PC-9 (cell line): Measurements from ENCODE around the gene CFAP92. TPM values are rescaled to one million over a fixed set of nuclear protein-coding genes. Genes with fewer than 3 reads are reported as not detected.
"Not testable (repeated sequence)": the region's sequence is repeated elsewhere in the genome, so short reads cannot be mapped to it uniquely, and the experiment has no call there.

ENCODE experiments used
- BruUV-seq: library from RNA; stranded (reverse); fragments of 400-500 nt; replicated peaks from 2 replicates; lab custom pipeline; 2021; lab: Mats Ljungman, UMichigan
- CTCF ChIA-PET: fragments of 300-600 bp; sonication (Branson Sonifier 250); formaldehyde crosslinking; loops from one replicate; lab custom pipeline; 2022; ENCODE audit warnings: antibody characterized with exemption; lab: Charles Lee
- POLR2A ChIA-PET: fragments of 300-600 bp; sonication (Branson Sonifier 250); formaldehyde crosslinking; loops from one replicate; lab custom pipeline; 2022; ENCODE audit warnings: antibody characterized with exemption; ENCODE audit not compliant: unreplicated experiment; lab: Charles Lee
- DNase-seq, 2 experiments: peaks; one replicate each; pipeline versions ENCODE4 v3.0.0 to v3.0.0-alpha.2; 2015 to 2022; ENCODE audit warnings: mixed read lengths in 1 of 2
- H2AFZ ChIP-seq: fragments of 200-600 bp; sonication (generic); 2 replicates; pipeline ENCODE4 v1.8.1; 2017; ENCODE audit warnings: antibody characterized with exemption
- H3F3A ChIP-seq: fragments of 200-600 bp; sonication (generic); 2 replicates; pipeline ENCODE4 v1.8.1; 2017; ENCODE audit warnings: antibody characterized with exemption, mild to moderate bottlenecking, low read depth; ENCODE audit not compliant: insufficient read depth
- H3K27ac ChIP-seq: fragments of 200-600 bp; sonication (generic); 2 replicates; pipeline ENCODE4 v1.6.1; 2016; ENCODE audit warnings: mixed run types
- H3K27me3 ChIP-seq: fragments of 200-600 bp; sonication (generic); 2 replicates; pipeline ENCODE4 v1.6.1; 2016; ENCODE audit warnings: low read depth, mixed run types; ENCODE audit not compliant: insufficient read depth
- H3K36me3 ChIP-seq: fragments of 200-600 bp; sonication (generic); 2 replicates; pipeline ENCODE4 v1.6.1; 2016; ENCODE audit warnings: low read depth, mixed run types
- H3K4me1 ChIP-seq: fragments of 200-600 bp; sonication (generic); replicated peaks from 2 replicates; pipeline ENCODE4 v1.6.1; 2016; ENCODE audit warnings: mixed run types; ENCODE audit not compliant: insufficient read depth
- H3K4me2 ChIP-seq: fragments of 200-600 bp; sonication (generic); 2 replicates; pipeline ENCODE4 v1.6.1; 2017; ENCODE audit warnings: mixed run types
- H3K4me3 ChIP-seq: fragments of 200-600 bp; sonication (generic); 2 replicates; pipeline ENCODE4 v1.6.1; 2016; ENCODE audit warnings: mixed run types
- H3K79me2 ChIP-seq: fragments of 200-600 bp; sonication (generic); 2 replicates; pipeline ENCODE4 v1.6.1; 2017; ENCODE audit warnings: low read depth, mixed run types
- H3K9me2 ChIP-seq: fragments of 200-600 bp; sonication (generic); 2 replicates; pipeline ENCODE4 v1.8.1; 2017; ENCODE audit warnings: mild to moderate bottlenecking; ENCODE audit not compliant: insufficient read depth
- H3K9me3 ChIP-seq: fragments of 200-600 bp; sonication (generic); 2 replicates; pipeline ENCODE4 v1.8.1; 2016; ENCODE audit warnings: low read depth; ENCODE audit not compliant: insufficient read depth
- H4K20me1 ChIP-seq: fragments of 200-600 bp; sonication (generic); 2 replicates; pipeline ENCODE4 v1.8.1; 2017; ENCODE audit not compliant: insufficient read depth
- EZH2 ChIP-seq: fragments of 200-600 bp; sonication (generic); IDR thresholded peaks from 2 replicates; pipeline ENCODE4 v1.8.0; 2017; ENCODE audit warnings: antibody characterized with exemption, low read depth
- intact Hi-C: fragments of 100-400 bp; cut with micrococcal nuclease; formaldehyde crosslinking; loops from one replicate; pipeline ENCODE4 v1.10.0; 2022; ENCODE audit not compliant: unreplicated experiment
- total RNA-seq: library from RNA; stranded (reverse); gene quantifications from 2 replicates; pipeline ENCODE4 v1.2.3, GENCODE V29; 2021
- TF ChIP-seq, protein P1 (sequence below): fragments of 200-600 bp; sonication (generic); conservative IDR thresholded peaks from 2 replicates; pipeline ENCODE4 v1.6.1; 2017; ENCODE audit warnings: mixed run types, antibody characterized with exemption, mild to moderate bottlenecking, moderate library complexity

Gene CFAP92
- total RNA-seq, 1 experiment from 2014 or later: 4.3 TPM

DNA sequence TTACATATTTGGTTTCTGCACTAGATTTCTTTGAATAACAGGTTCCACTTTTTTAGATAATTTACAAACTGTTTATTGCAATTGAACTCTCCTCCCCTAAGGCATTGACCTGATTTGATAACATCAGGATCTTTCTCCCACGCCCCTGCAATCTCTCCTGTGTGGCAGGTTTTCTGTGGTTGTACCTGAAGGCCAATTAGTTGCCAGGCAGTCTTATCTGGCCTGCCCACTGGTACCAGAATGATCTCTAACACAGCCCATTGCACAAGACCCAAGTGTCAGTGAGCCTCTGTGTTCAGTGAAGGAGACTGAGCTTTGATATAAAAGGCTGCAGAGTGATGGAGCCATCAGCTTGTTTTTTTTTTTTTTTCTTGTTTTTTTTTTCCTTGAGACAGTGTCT, 111.2 kb downstream of the CFAP92 start:
- H2AFZ ChIP-seq: no peak overlapping the region
- H3K79me2 ChIP-seq: peaks cover 63% of the 10 kb centered on the region
- no peaks in the 10 kb centered on the region for H3K9me3 ChIP-seq
- H3F3A ChIP-seq: peaks cover 8% of the 10 kb centered on the region; the same call in 1 of the 2 replicates
- no peak overlapping the region for H3K4me2 ChIP-seq
- ChIA-PET POLR2A (no interaction called here), CTCF (no interaction called here)
- no peaks in the 10 kb centered on the region for H3K9me2 ChIP-seq
- no peaks in the 10 kb centered on the region for H3K27me3 ChIP-seq
- peaks cover 5% of the 10 kb centered on the region for H3K36me3 ChIP-seq
- no peak overlapping the region for H3K27ac ChIP-seq
- intact Hi-C loops: no loop called here
- BruUV-seq: no TSS peak
- DNase-seq: no peak
- H3K4me3 ChIP-seq: no peak overlapping the region
- TF ChIP-seq, protein P1, sequence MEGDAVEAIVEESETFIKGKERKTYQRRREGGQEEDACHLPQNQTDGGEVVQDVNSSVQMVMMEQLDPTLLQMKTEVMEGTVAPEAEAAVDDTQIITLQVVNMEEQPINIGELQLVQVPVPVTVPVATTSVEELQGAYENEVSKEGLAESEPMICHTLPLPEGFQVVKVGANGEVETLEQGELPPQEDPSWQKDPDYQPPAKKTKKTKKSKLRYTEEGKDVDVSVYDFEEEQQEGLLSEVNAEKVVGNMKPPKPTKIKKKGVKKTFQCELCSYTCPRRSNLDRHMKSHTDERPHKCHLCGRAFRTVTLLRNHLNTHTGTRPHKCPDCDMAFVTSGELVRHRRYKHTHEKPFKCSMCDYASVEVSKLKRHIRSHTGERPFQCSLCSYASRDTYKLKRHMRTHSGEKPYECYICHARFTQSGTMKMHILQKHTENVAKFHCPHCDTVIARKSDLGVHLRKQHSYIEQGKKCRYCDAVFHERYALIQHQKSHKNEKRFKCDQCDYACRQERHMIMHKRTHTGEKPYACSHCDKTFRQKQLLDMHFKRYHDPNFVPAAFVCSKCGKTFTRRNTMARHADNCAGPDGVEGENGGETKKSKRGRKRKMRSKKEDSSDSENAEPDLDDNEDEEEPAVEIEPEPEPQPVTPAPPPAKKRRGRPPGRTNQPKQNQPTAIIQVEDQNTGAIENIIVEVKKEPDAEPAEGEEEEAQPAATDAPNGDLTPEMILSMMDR: no peak
- no peak for TF ChIP-seq EZH2
- H3K4me1 ChIP-seq: peaks cover 16% of the 10 kb centered on the region
- H4K20me1 ChIP-seq: peaks cover 6% of the 10 kb centered on the region

DNA sequence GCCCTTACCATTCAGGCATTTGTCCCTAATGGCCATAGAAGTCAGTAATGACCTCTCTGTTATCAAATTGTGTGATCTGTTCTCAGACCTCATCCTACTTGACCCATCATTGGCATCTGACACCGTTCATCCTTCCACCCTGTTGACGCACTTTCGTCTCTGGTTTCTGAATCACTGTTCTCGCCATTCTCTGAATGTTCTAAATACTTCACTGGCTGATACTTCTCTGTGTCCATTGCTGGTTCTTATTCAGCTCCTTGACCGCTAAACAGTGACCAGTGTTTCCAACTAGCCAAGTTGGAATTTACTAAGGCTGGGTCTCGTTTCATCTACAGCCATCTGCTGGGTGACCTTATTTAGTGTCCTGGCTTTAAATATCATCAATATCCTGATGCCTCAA, 112.3 kb downstream of the CFAP92 start:
- H3K4me3 ChIP-seq: no peak overlapping the region
- H4K20me1 ChIP-seq: peaks cover 6% of the 10 kb centered on the region
- peaks cover 65% of the 10 kb centered on the region for H3K79me2 ChIP-seq
- intact Hi-C loops: no loop called here
- H3K27me3 ChIP-seq: no peaks in the 10 kb centered on the region
- ChIA-PET CTCF (no interaction called here), POLR2A (no interaction called here)
- BruUV-seq: no TSS peak
- no peak overlapping the region for H3K27ac ChIP-seq
- peaks cover 5% of the 10 kb centered on the region for H3K36me3 ChIP-seq
- H2AFZ ChIP-seq: no peak overlapping the region
- peaks cover 18% of the 10 kb centered on the region for H3K4me1 ChIP-seq
- no peak for DNase-seq
- no peak for TF ChIP-seq EZH2
- TF ChIP-seq, protein P1: no peak
- H3K9me3 ChIP-seq: no peaks in the 10 kb centered on the region
- H3K4me2 ChIP-seq: no peak overlapping the region
- peaks cover 8% of the 10 kb centered on the region; the same call in 1 of the 2 replicates for H3F3A ChIP-seq
- no peaks in the 10 kb centered on the region for H3K9me2 ChIP-seq

DNA sequence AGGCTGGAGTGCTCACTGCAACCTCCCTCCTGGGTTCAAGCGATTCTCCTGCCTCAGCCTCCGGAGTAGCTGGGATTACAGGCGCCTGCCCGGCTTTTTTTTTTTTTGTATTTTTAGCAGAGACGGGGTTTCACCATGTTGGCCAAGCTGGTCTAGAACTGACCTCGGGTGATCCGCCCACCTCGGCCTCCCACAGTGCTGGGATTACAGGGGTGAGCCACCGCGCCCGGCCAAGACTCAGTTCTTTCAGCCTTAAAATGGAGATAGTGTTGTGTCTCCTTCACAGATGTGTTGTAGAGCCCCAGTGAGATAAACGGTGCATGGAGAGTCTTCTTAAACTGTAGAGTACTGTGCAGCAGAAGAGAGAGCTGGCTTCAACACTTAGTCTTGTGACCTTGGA, 113.4 kb downstream of the CFAP92 start:
- peak overlapping the region; percentile 82 for H3K4me3 ChIP-seq
- H3K9me3 ChIP-seq, H3K27ac ChIP-seq, H3K27me3 ChIP-seq, H3K9me2 ChIP-seq, H4K20me1 ChIP-seq, BruUV-seq, H2AFZ ChIP-seq, DNase-seq, POLR2A ChIA-PET, H3K36me3 ChIP-seq, H3F3A ChIP-seq, intact Hi-C loops, CTCF ChIA-PET: not testable (repeated sequence)
- H3K4me2 ChIP-seq: peak overlapping the region; percentile 96
- H3K4me1 ChIP-seq: peaks cover 18% of the 10 kb centered on the region
- H3K79me2 ChIP-seq: peaks cover 65% of the 10 kb centered on the region

DNA sequence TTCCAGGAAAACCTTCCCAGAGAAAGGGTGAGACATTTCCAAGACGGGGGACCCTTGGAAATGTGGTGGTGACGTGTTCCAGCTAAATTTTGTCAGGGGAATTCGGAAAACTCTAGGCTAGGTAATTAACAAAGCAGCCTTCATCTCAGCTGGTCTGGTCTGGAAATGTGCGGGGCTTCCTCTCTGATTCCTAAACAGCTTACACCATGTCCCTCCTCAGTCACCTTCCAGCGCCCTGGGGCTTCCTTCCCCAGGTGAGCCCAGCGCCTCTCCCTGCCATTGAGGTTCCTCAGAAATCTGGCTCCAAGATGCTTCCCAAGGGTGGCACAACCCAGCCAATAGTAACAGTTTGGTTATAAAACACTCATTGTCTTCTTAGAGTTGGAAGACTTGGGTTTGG, 113.9 kb downstream of the CFAP92 start:
- no TSS peak for BruUV-seq
- POLR2A ChIA-PET: interaction anchor here (0.5 to 1.3 kb wide), 3 partner anchors 22 to 509 kb away, joined by 3 to 7 read pairs (median 5); no protein-coding TSS in a partner anchor
- H4K20me1 ChIP-seq: peaks cover 6% of the 10 kb centered on the region
- CTCF ChIA-PET: no interaction called here
- no peak for DNase-seq
- H3K9me3 ChIP-seq: no peaks in the 10 kb centered on the region
- intact Hi-C loops: loop anchor here (1.0 to 5.0 kb wide), 5 partner anchors 62 to 230 kb away; partner anchors contain the start of genes RAB7A and RPN1
- no peaks in the 10 kb centered on the region for H3K9me2 ChIP-seq
- peaks cover 5% of the 10 kb centered on the region for H3K36me3 ChIP-seq
- H3K27ac ChIP-seq: peak overlapping the region; percentile 57
- peaks cover 18% of the 10 kb centered on the region for H3K4me1 ChIP-seq
- H2AFZ ChIP-seq: peak overlapping the region; percentile 93
- no peak for TF ChIP-seq EZH2
- TF ChIP-seq, protein P1: no peak
- peak overlapping the region; percentile 82 for H3K4me3 ChIP-seq
- H3K27me3 ChIP-seq: no peaks in the 10 kb centered on the region
- H3F3A ChIP-seq: peaks cover 8% of the 10 kb centered on the region; the same call in 1 of the 2 replicates
- peaks cover 63% of the 10 kb centered on the region for H3K79me2 ChIP-seq
- H3K4me2 ChIP-seq: peak overlapping the region; percentile 96
